ENCODE results near the gene CREG2.
A peak's percentile ranks its signal among the peaks of the same experiment; 100 is the strongest.

Gene CREG2

GRCh38 chr2:101396316-101396717, 9.0 kb upstream of the CREG2 start:
- H3K9me3 ChIP-seq (ENCODE audit: control insufficient read depth, low read length): no peaks in the 10 kb centered on the region
- H3K27ac ChIP-seq (ENCODE audit: low read depth, low read length, severe bottlenecking): no peak overlapping the region
- no peaks in the 10 kb centered on the region for H3K36me3 ChIP-seq (ENCODE audit: control insufficient read depth, insufficient read depth, low read length)
- WGBS, 2 experiments (ENCODE audit: insufficient coverage in 2 of 2): 80 to 100% methylated on average over 1 of the region's 2 CpGs
- H3K4me3 ChIP-seq (ENCODE audit: extremely low read depth, insufficient read depth, low read length, poor library complexity, severe bottlenecking): no peak overlapping the region
- H3K4me1 ChIP-seq (ENCODE audit: control insufficient read depth, insufficient read depth, low read length, poor library complexity, severe bottlenecking): no peaks in the 10 kb centered on the region

GRCh38 chr2:101395545-101396315, 8.4 kb upstream of the CREG2 start:
- Histone ChIP-seq H3K4me3 (ENCODE audit: extremely low read depth, insufficient read depth, low read length, poor library complexity, severe bottlenecking) (no peak overlapping the region), H3K36me3 (ENCODE audit: control insufficient read depth, insufficient read depth, low read length) (no peaks in the 10 kb centered on the region), H3K27ac (ENCODE audit: low read depth, low read length, severe bottlenecking) (no peak overlapping the region), H3K4me1 (ENCODE audit: control insufficient read depth, insufficient read depth, low read length, poor library complexity, severe bottlenecking) (no peaks in the 10 kb centered on the region), H3K9me3 (ENCODE audit: control insufficient read depth, low read length) (no peaks in the 10 kb centered on the region)
- 91 to 93% methylated on average over 4 to 6 of the region's 6 CpGs for WGBS, 2 experiments (ENCODE audit: insufficient coverage in 2 of 2)

GRCh38 chr2:101388232-101388631, 929 bp upstream of the CREG2 start:
- Histone ChIP-seq H3K9me3 (ENCODE audit: control insufficient read depth, low read length) (no peaks in the 10 kb centered on the region), H3K27ac (ENCODE audit: low read depth, low read length, severe bottlenecking) (no peak overlapping the region), H3K4me1 (ENCODE audit: control insufficient read depth, insufficient read depth, low read length, poor library complexity, severe bottlenecking) (no peaks in the 10 kb centered on the region), H3K4me3 (ENCODE audit: extremely low read depth, insufficient read depth, low read length, poor library complexity, severe bottlenecking) (no peak overlapping the region), H3K36me3 (ENCODE audit: control insufficient read depth, insufficient read depth, low read length) (no peaks in the 10 kb centered on the region)
- 68 to 69% methylated on average over 3 of the region's 4 CpGs for WGBS, 2 experiments (ENCODE audit: insufficient coverage in 2 of 2)

GRCh38 chr2:101386599-101387150, 628 bp downstream of the CREG2 start:
- no peak overlapping the region for H3K27ac ChIP-seq (ENCODE audit: low read depth, low read length, severe bottlenecking)

GRCh38 chr2:101383016-101383541, 4.2 kb downstream of the CREG2 start:
- H3K27ac ChIP-seq (ENCODE audit: low read depth, low read length, severe bottlenecking): no peak overlapping the region
- 77 to 83% methylated on average over 5 to 6 of the region's 7 CpGs for WGBS, 2 experiments (ENCODE audit: insufficient coverage in 2 of 2)
- H3K9me3 ChIP-seq (ENCODE audit: control insufficient read depth, low read length): no peaks in the 10 kb centered on the region
- no peak overlapping the region for H3K4me3 ChIP-seq (ENCODE audit: extremely low read depth, insufficient read depth, low read length, poor library complexity, severe bottlenecking)
- no peaks in the 10 kb centered on the region for H3K36me3 ChIP-seq (ENCODE audit: control insufficient read depth, insufficient read depth, low read length)
- no peaks in the 10 kb centered on the region for H3K4me1 ChIP-seq (ENCODE audit: control insufficient read depth, insufficient read depth, low read length, poor library complexity, severe bottlenecking)

More at GRCh38 chr2:101386599-101387150, 628 bp downstream of the CREG2 start:
- H3K4me1 ChIP-seq (ENCODE audit: control insufficient read depth, insufficient read depth, low read length, poor library complexity, severe bottlenecking): no peaks in the 10 kb centered on the region
- H3K9me3 ChIP-seq (ENCODE audit: control insufficient read depth, low read length): no peaks in the 10 kb centered on the region
- H3K4me3 ChIP-seq (ENCODE audit: extremely low read depth, insufficient read depth, low read length, poor library complexity, severe bottlenecking): peak overlapping the region; percentile 35
- H3K36me3 ChIP-seq (ENCODE audit: control insufficient read depth, insufficient read depth, low read length): no peaks in the 10 kb centered on the region
- WGBS, 2 experiments (ENCODE audit: insufficient coverage in 2 of 2): 1 to 2% methylated on average over 34 to 41 of the region's 45 CpGs

- Histone ChIP-seq H3K4me3 (ENCODE audit: extremely low read depth, insufficient read depth, low read length, poor library complexity, severe bottlenecking) (no peak overlapping the region), H3K4me1 (ENCODE audit: control insufficient read depth, insufficient read depth, low read length, poor library complexity, severe bottlenecking) (no peaks in the 10 kb centered on the region), H3K9me3 (ENCODE audit: control insufficient read depth, low read length) (no peaks in the 10 kb centered on the region), H3K36me3 (ENCODE audit: control insufficient read depth, insufficient read depth, low read length) (no peaks in the 10 kb centered on the region), H3K27ac (ENCODE audit: low read depth, low read length, severe bottlenecking) (no peak overlapping the region)
- 30 to 72% methylated on average over 1 to 2 of the region's 2 CpGs for WGBS, 2 experiments (ENCODE audit: insufficient coverage in 2 of 2)
These were observed 4.9 kb downstream of the CREG2 start for GRCh38 chr2:101382442-101382841.

GRCh38 chr2:101380376-101380775, 6.9 kb downstream of the CREG2 start:
- Histone ChIP-seq H3K4me1 (ENCODE audit: control insufficient read depth, insufficient read depth, low read length, poor library complexity, severe bottlenecking) (no peaks in the 10 kb centered on the region), H3K9me3 (ENCODE audit: control insufficient read depth, low read length) (no peaks in the 10 kb centered on the region), H3K36me3 (ENCODE audit: control insufficient read depth, insufficient read depth, low read length) (no peaks in the 10 kb centered on the region), H3K4me3 (ENCODE audit: extremely low read depth, insufficient read depth, low read length, poor library complexity, severe bottlenecking) (no peak overlapping the region), H3K27ac (ENCODE audit: low read depth, low read length, severe bottlenecking) (no peak overlapping the region)
- 91 to 96% methylated on average over 11 of the region's 11 CpGs for WGBS, 2 experiments (ENCODE audit: insufficient coverage in 2 of 2)

- Histone ChIP-seq H3K36me3 (ENCODE audit: control insufficient read depth, insufficient read depth, low read length) (no peaks in the 10 kb centered on the region), H3K27ac (ENCODE audit: low read depth, low read length, severe bottlenecking) (no peak overlapping the region), H3K9me3 (ENCODE audit: control insufficient read depth, low read length) (no peaks in the 10 kb centered on the region), H3K4me1 (ENCODE audit: control insufficient read depth, insufficient read depth, low read length, poor library complexity, severe bottlenecking) (no peaks in the 10 kb centered on the region), H3K4me3 (ENCODE audit: extremely low read depth, insufficient read depth, low read length, poor library complexity, severe bottlenecking) (no peak overlapping the region)
- WGBS, 2 experiments (ENCODE audit: insufficient coverage in 2 of 2): 100% methylated on average over 1 to 2 of the region's 2 CpGs
These were observed 8.2 kb downstream of the CREG2 start for GRCh38 chr2:101379091-101379490.

GRCh38 chr2:101375653-101376052, 11.7 kb downstream of the CREG2 start:
- WGBS, 2 experiments (ENCODE audit: insufficient coverage in 2 of 2): 76 to 90% methylated on average over 4 to 8 of the region's 9 CpGs
- Histone ChIP-seq H3K36me3 (ENCODE audit: control insufficient read depth, insufficient read depth, low read length) (no peaks in the 10 kb centered on the region), H3K27ac (ENCODE audit: low read depth, low read length, severe bottlenecking) (no peak overlapping the region), H3K4me3 (ENCODE audit: extremely low read depth, insufficient read depth, low read length, poor library complexity, severe bottlenecking) (no peak overlapping the region), H3K4me1 (ENCODE audit: control insufficient read depth, insufficient read depth, low read length, poor library complexity, severe bottlenecking) (no peaks in the 10 kb centered on the region), H3K9me3 (ENCODE audit: control insufficient read depth, low read length) (no peaks in the 10 kb centered on the region)

GRCh38 chr2:101374821-101375561, 12.3 kb downstream of the CREG2 start:
- 93 to 94% methylated on average over 4 to 6 of the region's 7 CpGs for WGBS, 2 experiments (ENCODE audit: insufficient coverage in 2 of 2)
- no peaks in the 10 kb centered on the region for H3K36me3 ChIP-seq (ENCODE audit: control insufficient read depth, insufficient read depth, low read length)
- no peak overlapping the region for H3K27ac ChIP-seq (ENCODE audit: low read depth, low read length, severe bottlenecking)
- no peaks in the 10 kb centered on the region for H3K9me3 ChIP-seq (ENCODE audit: control insufficient read depth, low read length)
- no peak overlapping the region for H3K4me3 ChIP-seq (ENCODE audit: extremely low read depth, insufficient read depth, low read length, poor library complexity, severe bottlenecking)
- H3K4me1 ChIP-seq (ENCODE audit: control insufficient read depth, insufficient read depth, low read length, poor library complexity, severe bottlenecking): no peaks in the 10 kb centered on the region
